ENCODE data around the gene CPSF4L. TPM values are rescaled to one million over a fixed set of nuclear protein-coding genes. Genes with fewer than 3 reads are reported as not detected.

Gene CPSF4L
- total RNA-seq, 2 experiments from 2014 or later, result not detected

DNA sequence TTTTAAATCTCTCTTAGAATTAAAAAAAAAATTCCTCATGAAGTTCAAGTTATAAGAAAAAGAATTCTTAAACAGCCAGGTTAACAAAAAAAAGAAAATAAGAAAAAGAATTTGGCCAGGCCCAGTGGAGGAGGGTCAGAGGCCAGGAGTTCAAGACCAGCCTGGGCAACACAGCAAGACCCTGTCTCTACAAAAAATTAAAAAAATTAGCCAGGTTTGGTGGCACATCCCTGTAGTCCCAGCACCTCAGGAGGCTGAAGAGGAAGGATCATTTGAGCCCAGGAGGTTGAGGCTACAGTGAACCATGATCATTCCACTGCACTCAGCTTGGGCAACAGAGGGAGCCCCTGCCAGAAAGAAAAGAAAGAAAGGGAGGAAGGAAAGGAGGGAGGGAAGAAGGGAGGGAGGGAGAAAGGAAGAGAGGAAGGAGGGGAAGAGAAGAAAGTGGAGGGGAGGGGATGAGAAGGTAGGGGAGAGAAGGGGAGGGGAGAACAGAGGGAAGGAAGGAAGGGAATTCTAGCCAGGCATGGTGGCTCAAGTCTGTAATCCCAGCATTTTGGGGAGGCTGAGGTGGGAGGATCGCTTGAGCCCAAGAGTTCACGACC is 38.0 kb downstream of the CPSF4L start:
- ChIA-PET POLR2A (no interaction called here), CTCF (no interaction called here)

DNA sequence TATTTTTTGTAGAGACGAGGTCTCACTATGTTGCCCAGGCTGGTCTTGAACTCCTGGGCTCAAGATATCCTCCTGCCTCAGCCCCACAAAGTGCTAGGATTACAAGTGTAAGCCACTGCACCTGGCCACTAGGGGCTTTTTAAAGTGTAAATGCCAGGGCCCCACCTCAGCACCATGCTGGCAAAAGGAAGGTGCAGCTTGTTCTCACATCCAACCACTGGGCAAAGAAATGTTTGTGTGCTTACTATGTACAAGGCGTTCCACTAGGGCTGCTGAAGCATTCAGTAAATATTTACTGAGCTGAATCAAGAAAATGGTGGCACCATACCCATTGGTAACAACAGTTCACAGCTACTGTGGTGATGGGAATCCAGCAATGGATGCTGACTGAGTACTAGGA is 46.2 kb downstream of the CPSF4L start:
- CTCF ChIA-PET, result interaction anchor here (0.7 kb wide), 1 partner anchor 11 kb away, joined by 3 read pairs; no protein-coding TSS in a partner anchor
- POLR2A ChIA-PET, result no interaction called here

DNA sequence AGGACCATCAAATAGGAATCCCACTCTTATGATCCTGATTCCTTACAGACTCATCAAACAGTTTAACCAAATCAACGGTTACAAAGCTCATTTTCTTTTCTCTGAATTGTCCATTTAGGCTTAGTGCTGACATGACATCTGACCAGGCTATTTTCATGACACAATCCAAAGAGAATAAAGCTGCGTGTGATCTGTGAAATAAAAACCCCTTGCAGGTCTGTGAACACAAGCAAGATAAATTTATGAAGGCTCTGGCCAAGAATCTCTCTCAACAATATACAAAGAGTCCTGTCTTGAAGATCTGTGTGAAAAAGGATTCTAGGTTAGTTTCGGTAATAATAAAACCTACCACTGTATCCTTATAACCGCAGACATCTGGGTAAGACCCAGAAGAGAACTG is 46.8 kb downstream of the CPSF4L start:
- ChIA-PET CTCF (no interaction called here), POLR2A (no interaction called here)

DNA sequence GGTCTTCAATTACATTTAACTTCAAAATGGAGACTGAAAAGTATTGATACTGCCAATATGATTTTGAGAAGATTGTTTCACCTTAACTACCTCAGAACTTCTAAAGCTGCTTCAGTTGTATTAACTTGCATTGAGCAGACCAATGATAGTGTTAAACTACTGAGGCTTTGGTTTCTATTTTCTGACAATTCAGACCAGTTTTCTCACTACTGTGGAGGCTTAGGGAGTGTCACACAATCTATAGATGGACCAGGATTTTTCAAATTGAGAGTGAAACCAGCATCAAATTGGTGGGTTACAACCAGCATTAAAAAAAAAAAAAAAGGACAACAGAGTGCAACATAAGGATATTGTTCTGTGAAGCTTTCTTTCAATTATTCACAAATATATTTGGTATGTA is 47.7 kb downstream of the CPSF4L start:
- CTCF ChIA-PET, result no interaction called here
- POLR2A ChIA-PET, result no interaction called here

DNA sequence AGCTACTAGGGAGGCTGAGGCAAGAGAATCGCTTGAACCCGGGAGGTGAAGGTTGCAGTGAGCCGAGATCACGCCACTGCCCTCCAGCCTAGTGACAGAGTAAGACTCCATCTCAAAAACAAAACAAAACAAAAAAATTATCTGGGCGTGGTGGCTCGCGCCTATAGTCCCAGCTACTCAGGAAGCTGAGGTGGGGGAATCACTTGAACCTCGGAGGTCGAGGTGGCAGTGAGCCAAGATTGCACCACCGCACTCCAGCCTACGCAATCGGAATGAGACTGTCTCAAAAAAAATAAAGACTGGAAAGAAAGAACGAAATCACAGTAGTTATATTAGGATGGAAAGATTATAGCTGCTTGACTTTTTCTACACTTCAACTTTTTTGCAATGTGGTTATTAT is 49.9 kb downstream of the CPSF4L start:
- ChIA-PET CTCF (interaction anchor here (0.6 to 1.0 kb wide), 2 partner anchors 18 to 21 kb away, joined by 3 read pairs; no protein-coding TSS in a partner anchor), POLR2A (no interaction called here)

DNA sequence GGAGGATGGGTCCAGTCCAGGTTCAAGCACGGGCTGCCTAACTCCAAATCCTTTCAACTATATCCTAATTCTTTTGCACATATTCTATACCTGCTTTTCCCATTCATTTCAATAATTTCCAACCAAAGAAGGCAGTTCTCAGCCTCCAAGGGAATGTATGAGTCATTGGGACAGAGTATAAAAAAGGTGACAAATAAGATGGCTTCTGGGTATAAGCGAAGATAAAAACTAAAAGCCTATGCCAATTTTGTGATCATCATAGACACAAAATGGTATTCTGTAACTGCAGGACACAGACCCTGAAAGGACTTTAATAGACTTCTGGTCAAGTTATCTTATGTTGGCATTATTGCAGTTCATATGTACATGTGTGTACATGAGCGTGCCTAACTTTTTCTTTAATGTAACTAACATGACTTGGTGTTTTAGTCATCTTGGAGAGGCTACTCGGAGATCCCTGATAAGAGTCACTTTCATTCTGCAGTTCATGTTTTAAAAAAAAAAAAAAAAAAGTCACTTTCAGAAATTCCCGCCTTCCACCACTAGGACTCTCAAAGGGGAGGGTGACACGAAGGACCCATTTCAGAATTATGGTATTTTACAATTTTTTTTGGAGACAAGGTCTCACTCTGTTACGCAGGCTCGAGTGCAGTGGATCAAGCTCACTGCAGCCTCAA is 51.5 kb downstream of the CPSF4L start:
- ChIA-PET CTCF (interaction anchor here (0.8 kb wide), 1 partner anchor 45 kb away, joined by 3 read pairs; no protein-coding TSS in a partner anchor), POLR2A (no interaction called here)

DNA sequence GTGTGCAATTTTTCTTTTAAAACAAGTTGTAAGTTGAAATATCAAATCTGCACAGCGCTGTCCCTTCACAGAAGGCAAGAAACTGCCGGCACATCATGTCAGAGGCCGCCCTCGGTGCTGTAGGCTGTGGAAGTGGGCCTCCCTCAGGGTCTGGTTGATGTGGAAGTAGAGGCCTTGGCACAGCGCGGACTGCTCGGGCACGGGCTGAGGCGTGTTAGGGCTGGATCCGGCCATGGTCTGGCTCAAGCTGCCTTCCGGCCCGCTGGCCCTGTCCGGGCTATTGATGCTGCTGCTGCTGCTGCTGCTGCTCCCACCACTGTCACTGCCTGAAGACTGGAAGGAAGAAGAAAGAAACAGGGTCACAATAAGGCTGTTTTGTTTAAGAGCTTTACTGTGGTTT is 52.2 kb downstream of the CPSF4L start:
- ChIA-PET CTCF (interaction anchor here (0.8 kb wide), 1 partner anchor 46 kb away, joined by 3 read pairs; no protein-coding TSS in a partner anchor), POLR2A (no interaction called here)

DNA sequence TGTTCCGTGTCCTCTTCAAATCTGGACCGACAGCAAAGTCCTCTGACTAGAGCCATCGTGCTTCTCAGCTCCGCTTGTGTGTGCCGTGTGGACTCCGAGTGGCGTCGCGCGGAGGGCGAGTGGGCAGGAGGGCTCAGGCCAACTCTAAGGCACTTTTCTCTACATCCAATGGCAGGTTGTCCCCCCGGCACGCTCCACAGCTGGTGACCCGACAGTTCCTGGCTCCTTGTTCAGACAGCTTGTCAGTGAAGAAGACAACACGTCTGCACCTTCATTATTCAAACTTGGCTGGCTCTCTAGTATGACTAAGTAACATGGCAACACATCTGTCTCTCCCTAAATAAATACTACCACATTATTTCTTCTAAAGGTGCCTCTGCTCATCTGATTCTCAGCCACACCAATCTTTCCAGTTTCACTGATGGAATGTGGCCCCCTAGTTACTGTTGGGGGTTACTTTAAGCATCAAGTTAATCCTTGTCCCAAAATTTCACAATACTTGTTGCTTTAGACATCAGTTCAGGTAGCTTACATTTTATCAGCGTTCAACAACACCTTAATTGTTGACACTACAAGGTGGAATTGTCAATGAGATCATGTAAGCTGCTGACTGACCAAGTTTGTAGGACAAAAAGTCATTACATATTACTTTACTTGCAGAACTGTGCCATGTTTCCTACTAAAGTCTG is 53.4 kb downstream of the CPSF4L start:
- ChIA-PET POLR2A (interaction anchor here (1.6 kb wide), 1 partner anchor 15 kb away, joined by 3 read pairs; no protein-coding TSS in a partner anchor), CTCF (no interaction called here)

DNA sequence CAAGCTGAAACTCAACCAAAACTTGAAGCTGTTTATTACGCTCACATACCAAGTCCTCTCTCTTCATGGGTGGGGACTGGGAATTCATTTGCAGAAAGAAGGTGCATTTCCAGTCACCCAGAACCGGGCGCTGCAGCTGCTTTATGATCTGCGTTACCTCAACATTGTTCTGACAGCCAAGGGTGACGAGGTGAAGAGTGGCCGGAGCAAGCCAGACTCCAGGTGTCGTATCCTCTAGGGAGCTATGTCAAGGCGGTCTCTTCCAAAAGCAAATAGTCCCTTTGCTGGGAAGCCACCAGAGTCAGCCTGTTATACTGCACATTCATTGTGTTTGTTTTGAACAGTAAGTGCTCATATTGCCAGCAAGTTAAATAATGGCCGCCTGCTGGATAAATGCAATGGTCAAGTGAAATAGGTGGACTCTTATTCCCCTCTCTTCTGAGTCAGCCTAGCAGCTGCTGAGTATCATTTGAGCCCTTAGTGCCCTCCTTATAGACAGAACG is 56.2 kb downstream of the CPSF4L start:
- ChIA-PET POLR2A (no interaction called here), CTCF (no interaction called here)

DNA sequence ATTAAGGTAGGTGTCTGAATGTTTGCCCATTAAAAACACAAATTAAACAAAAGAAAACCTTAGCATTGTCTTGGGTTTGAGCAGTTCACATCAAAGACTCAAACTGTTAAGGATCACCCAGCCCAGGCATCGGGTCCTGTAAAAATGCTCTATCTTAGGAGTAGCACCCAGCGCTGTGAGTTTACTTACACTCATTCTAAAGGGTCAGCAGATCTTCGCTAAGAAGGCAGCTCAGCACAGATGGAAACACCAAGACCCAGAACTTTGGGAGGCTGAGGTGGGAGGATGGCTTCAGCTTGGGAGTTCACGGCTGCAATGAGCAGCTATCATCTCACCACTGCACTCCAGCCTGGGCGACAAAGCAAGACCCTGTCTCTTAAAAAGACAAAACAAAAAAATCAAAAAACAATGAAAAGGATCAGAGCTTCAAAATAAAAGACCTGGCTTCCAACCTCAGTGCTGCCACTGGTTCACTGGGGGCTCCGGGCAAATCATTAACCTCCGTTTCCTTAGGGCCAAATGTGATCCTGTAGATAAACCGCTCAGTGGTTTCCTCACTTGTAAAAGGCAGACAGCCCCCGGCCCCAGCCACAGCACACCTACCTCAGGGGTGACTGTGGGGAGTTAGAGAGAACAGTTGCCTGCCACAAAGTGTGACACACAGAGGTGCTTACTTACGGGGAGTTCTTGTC is 57.7 kb downstream of the CPSF4L start:
- CTCF ChIA-PET, result interaction anchor here (0.9 kb wide), 1 partner anchor 13 kb away, joined by 3 read pairs; no protein-coding TSS in a partner anchor
- POLR2A ChIA-PET, result no interaction called here

DNA sequence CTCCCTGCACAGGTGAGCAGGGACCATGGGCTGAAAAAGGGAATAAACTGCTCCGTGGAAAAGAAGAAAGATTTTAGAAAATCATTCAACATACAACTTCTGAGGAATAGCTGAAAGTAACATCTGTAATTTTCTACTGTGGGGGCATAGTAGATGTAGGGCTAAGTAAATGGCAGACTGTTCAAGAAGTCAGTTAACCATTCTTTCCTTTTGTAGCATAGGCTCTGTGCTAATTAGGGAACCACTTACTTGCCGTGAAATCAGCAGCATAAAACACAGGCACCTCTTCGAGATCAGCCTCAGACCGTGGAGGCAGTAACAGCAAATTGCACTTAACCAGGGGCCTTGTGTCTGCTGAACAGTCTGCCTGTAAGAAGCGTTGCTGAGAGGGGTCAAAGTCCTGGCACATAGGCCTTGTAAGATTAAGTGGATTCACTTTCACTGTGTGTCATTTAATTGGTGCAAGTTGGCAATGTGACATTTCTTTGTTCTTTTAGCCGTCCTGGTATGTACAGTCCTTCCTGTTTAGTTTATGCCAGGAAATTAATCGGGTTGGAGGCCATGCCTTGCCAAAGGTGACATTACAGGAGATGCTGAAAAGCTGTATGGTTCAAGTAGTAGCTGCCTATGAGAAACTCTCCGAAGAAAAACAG is 58.4 kb downstream of the CPSF4L start:
- POLR2A ChIA-PET, result no interaction called here
- CTCF ChIA-PET, result interaction anchor here (0.9 kb wide), 1 partner anchor 12 kb away, joined by 3 read pairs; no protein-coding TSS in a partner anchor

DNA sequence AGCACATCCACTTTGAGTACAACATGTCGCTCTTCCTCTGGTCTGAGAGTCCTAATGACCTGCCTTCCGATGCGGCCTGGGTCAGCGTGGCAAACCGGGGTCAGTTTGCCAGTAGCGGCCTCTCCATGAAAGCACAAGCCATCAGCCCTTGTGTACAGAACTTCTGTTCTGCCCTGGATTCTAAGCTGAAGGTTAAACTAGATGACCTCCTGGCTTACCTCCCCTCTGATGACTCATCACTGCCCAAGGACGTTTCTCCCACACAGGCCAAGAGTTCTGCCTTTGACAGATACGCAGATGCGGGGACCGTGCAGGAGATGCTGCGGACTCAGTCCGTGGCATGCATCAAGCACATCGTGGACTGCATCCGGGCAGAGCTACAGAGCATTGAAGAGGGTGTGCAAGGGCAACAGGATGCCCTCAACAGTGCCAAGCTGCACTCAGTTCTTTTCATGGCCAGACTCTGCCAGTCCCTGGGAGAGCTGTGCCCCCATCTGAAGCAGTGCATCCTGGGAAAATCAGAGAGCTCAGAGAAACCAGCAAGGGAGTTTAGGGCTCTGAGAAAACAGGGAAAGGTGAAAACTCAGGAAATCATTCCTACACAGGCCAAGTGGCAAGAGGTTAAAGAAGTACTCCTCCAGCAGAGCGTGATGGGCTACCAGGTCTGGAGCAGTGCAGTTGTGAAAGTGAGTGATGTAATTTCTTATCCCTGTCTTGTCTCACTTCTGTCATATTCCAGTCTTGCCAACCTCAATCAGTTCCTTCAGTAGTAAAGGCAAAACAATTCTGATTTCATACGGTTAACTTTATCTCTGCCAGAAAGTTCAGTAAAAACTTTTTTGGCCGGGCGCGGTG is 60.2 kb downstream of the CPSF4L start:
- CTCF ChIA-PET, result interaction anchor here (1.1 kb wide), 1 partner anchor 8 kb away, joined by 3 read pairs; no protein-coding TSS in a partner anchor
- POLR2A ChIA-PET, result interaction anchor here (0.6 kb wide), 1 partner anchor 282 kb away, joined by 3 read pairs; no protein-coding TSS in a partner anchor

DNA sequence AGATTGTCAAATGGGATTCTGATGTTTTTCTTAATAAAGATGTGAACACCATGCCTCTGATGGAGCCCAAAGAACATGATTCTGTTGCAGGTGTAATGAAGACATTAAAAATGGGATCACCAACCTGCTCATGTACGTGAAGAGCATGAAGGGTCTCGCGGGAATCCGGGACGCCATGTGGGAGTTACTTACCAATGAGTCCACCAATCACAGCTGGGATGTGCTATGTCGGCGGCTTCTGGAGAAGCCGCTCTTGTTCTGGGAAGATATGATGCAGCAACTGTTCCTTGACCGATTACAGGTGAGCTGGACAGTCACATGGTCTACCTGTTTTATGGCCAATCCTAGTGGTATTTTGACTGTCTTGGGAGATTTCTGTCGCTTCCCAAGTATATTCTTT is 61.2 kb downstream of the CPSF4L start:
- CTCF ChIA-PET, result no interaction called here
- POLR2A ChIA-PET, result interaction anchor here (0.6 kb wide), 2 partner anchors 31 to 281 kb away, joined by 3 to 6 read pairs; no protein-coding TSS in a partner anchor

DNA sequence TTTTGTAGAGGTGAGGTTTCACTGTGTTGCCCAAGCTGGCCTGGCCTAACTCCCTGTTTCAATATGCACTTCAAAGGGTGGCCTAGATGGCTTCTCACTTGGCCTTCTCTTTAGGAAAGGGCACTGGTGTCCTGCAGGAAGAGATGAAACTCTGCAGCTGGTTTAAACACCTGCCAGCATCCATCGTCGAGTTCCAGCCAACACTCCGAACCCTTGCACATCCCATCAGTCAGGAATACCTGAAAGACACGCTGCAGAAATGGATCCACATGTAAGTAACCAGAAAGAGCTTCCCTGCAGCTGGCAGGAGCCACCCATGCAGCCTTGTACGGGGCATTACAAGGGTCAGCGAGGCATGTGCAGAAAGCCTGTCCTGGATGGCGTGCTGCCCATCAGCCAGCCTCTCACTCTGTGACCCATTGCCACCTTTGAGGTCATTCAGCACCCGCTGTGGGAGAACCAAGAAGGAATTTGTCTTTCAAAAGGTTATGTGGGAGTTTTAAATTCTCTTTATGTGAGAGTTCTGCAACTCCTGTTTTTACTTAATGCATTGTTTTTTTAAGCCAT is 61.8 kb downstream of the CPSF4L start:
- ChIA-PET POLR2A (no interaction called here), CTCF (no interaction called here)

DNA sequence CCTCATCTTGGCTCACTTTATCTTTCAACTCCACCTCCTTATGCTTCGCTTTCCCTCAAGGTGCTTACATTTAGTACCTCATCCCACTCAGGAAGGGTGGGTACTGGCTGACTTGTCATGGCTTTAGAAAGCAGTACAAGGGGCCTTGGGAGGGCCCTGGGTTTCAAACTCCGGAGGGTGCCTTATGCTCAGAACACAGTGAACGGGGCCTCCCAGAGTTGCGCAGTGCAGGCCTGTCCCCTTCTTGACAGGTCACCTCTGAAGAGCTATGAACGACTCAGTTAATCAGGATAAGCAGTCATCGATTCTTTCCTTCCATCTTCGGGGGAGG is 62.8 kb downstream of the CPSF4L start:
- POLR2A ChIA-PET, result interaction anchor here (1.0 kb wide), 1 partner anchor 33 kb away, joined by 3 read pairs; a partner anchor contains a TSS
- CTCF ChIA-PET, result no interaction called here

All from activated CD8-positive, alpha-beta memory T cell treated with anti-CD3 and anti-CD28 coated beads for 36 hours (primary cell).